ENCODE measurements around the gene ZDHHC11B. TPM values are rescaled to one million over a fixed set of nuclear protein-coding genes. Genes with fewer than 3 reads are reported as not detected.
A peak's percentile ranks its signal among the peaks of the same experiment; 100 is the strongest.

Gene ZDHHC11B
- total and polyA plus RNA-seq, 3 donors from 2014 or later: 3.0 to 9.0 (median 4.6) TPM

GRCh38 chr5:675871-676698 is 108.4 kb downstream of the ZDHHC11B start:
- intact Hi-C loops (cut with DNase I; ENCODE audit: low total_unique reads): no loop called here
- Histone ChIP-seq H3K27me3 (no peaks in the 10 kb centered on the region), H3K4me3 (no peak overlapping the region), H3K9me3 (no peaks in the 10 kb centered on the region), H3K36me3 (ENCODE audit: low read depth, missing control alignments) (no peaks in the 10 kb centered on the region), H3K27ac (no peak overlapping the region), H3K4me1 (peaks cover 32% of the 10 kb centered on the region)
- TF ChIP-seq CTCF (IDR thresholded peaks at IDR 0.05): no peak
- DNase-seq: peak; percentile 11
- WGBS, 2 donors: 76 to 82% methylated on average over 32 to 36 of the region's 36 CpGs

- H3K27ac ChIP-seq: no peak overlapping the region
Observed at GRCh38 chr5:675111-675870, 109.2 kb downstream of the ZDHHC11B start.

GRCh38 chr5:674630-675011 is 109.9 kb downstream of the ZDHHC11B start:
- no peak overlapping the region for H3K27ac ChIP-seq
- intact Hi-C loops (cut with DNase I; ENCODE audit: low total_unique reads): loop anchor here (5.0 kb wide), 1 partner anchor 233 kb away; no protein-coding TSS in a partner anchor
- WGBS, 2 donors: 51% methylated on average over 6 of the region's 7 CpGs; no CpG with 5 or more reads in 1 of the 2 donors

More at GRCh38 chr5:675111-675870, 109.2 kb downstream of the ZDHHC11B start:
- Histone ChIP-seq H3K27me3 (no peaks in the 10 kb centered on the region), H3K4me1 (peaks cover 32% of the 10 kb centered on the region), H3K36me3 (ENCODE audit: low read depth, missing control alignments) (no peaks in the 10 kb centered on the region), H3K4me3 (no peak overlapping the region), H3K9me3 (no peaks in the 10 kb centered on the region)
- TF ChIP-seq POLR2A (IDR thresholded peaks at IDR 0.05) (no peak), CTCF (IDR thresholded peaks at IDR 0.05) (no peak)
- DNase-seq: peak; percentile 12
- intact Hi-C loops (cut with DNase I; ENCODE audit: low total_unique reads): no loop called here
- 63 to 78% methylated on average over 7 to 20 of the region's 20 CpGs for WGBS, 2 donors

More at GRCh38 chr5:674630-675011, 109.9 kb downstream of the ZDHHC11B start:
- Histone ChIP-seq H3K4me1 (peaks cover 32% of the 10 kb centered on the region), H3K9me3 (no peaks in the 10 kb centered on the region), H3K4me3 (no peak overlapping the region), H3K27me3 (no peaks in the 10 kb centered on the region), H3K36me3 (ENCODE audit: low read depth, missing control alignments) (no peaks in the 10 kb centered on the region)
- no peak for TF ChIP-seq POLR2A (IDR thresholded peaks at IDR 0.05)
- no peak for TF ChIP-seq CTCF (IDR thresholded peaks at IDR 0.05)
- peak; percentile 34 for DNase-seq
